Testis (tissue), 3 donors: ENCODE measurements around the gene TMEM117. TPM values are rescaled to one million over a fixed set of nuclear protein-coding genes. Genes with fewer than 3 reads are reported as not detected.

Experiments
- DNase-seq: peaks from one replicate; pipeline ENCODE4 v3.0.0-alpha.2; 2019
- H3K27ac ChIP-seq, 2 donors: fragments of 200-600 bp; sonication (generic); one replicate each; pipeline ENCODE4 v1.5.1; 2019
- H3K27me3 ChIP-seq: fragments of 200-600 bp; sonication (generic); one replicate; pipeline ENCODE4 v1.5.1; 2019
- H3K36me3 ChIP-seq: fragments of 200-600 bp; sonication (generic); one replicate; pipeline ENCODE4 v1.5.1; 2017; ENCODE audit warnings: low read depth; ENCODE audit errors: missing control alignments
- H3K4me1 ChIP-seq: fragments of 200-600 bp; sonication (generic); one replicate; pipeline ENCODE4 v1.5.1; 2019
- H3K4me3 ChIP-seq, 2 donors: fragments of 200-600 bp; sonication (generic); one replicate each; pipeline ENCODE4 v1.5.1; 2017 to 2019
- H3K9me3 ChIP-seq: fragments of 200-600 bp; sonication (generic); one replicate; pipeline ENCODE4 v1.5.1; 2017
- POLR2A ChIP-seq: fragments of 450-650 bp; IDR thresholded peaks from one replicate; pipeline ENCODE4 v1.6.1; 2017; ENCODE audit warnings: antibody characterized with exemption, mild to moderate bottlenecking, moderate library complexity
- WGBS, 2 donors: methylation state at CpG; one replicate each; pipeline ENCODE4 v1.1.5; 2018; 5-methylcytosine and 5-hydroxymethylcytosine counted together
- intact Hi-C: fragments of 100-400 bp; cut with DNase I; formaldehyde crosslinking; loops from one replicate; pipeline ENCODE4 v1.15.1; 2023; ENCODE audit warnings: low total_unique reads
- polyA plus RNA-seq: library from polyadenylated mRNA; stranded (reverse); fragments of 350-450 nt; fragmentation: Illumina TruSeq; extraction: RNeasy Lipid Tissue Mini Kit (QIAGEN cat#74804); gene quantifications from one replicate; pipeline ENCODE4 v1.2.3, GENCODE V29; 2014; ENCODE audit warnings: low read depth, low replicate concordance; ENCODE audit not compliant: insufficient read depth
- total RNA-seq, 2 donors: library from RNA; depleted of rRNA; stranded (reverse); fragments of >200 nt; gene quantifications; one replicate each; pipeline ENCODE4 v1.2.3, GENCODE V29; 2016
- TF ChIP-seq, protein P1 (sequence below), 3 experiments: fragments of 450-650 bp in 2 of 3; fragments of 200-600 bp in 1 of 3; sonication (generic) in 1 of 3; IDR thresholded peaks; one replicate each; pipeline ENCODE4 v1.5.1; 2016 to 2019; ENCODE audit warnings: antibody characterized with exemption in 3 of 3, mild to moderate bottlenecking in 2 of 3, moderate library complexity in 1 of 3

TMEM117 gene
- total and polyA plus RNA-seq, 3 donors from 2014 or later: 6.1 to 17.7 (median 14.8) TPM

GRCh38 chr12:44223736-44224135 lies 387.9 kb downstream of the TMEM117 start:
- WGBS, 2 donors: 17 to 51% methylated on average over 2 of the region's 2 CpGs
- intact Hi-C loops: no loop called here
- peak; percentile 51 for DNase-seq

DNA sequence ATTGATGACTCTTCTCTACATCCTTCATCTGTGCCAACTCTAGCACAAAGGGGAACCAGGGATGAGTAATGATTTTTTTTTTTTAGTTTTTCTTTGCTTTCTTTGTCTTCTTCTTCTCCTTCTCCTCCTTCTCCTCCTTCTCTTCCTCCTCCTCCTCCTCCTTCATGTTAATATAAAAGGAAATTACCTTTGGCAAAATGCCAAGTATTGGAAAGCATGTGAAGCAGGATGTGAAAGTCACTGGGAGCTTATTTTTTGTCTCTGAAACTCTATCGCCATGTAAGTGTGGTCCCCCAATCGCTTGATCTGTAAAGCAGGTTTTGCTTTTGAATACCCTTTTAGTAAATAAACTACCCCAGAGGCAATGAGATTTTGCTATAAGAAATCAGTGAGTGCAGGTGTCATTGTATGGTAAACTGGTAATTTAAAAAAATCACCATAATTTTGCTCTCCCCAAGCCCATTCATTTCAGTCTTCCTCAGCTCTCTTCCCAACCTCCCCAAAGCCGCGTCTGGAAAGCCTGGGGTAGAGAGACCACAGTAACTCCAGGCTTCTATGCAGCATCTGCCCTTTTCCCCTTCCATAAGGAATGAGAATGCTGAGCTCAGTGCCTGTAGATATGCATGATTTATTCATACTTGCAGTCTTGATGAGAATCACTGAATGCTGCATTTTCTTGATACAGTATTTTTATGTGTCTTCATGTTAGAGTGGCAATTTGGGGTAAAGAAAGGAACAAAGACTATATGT lies 388.7 kb downstream of the TMEM117 start:
- TF ChIP-seq POLR2A: no peak
- TF ChIP-seq, protein P1, sequence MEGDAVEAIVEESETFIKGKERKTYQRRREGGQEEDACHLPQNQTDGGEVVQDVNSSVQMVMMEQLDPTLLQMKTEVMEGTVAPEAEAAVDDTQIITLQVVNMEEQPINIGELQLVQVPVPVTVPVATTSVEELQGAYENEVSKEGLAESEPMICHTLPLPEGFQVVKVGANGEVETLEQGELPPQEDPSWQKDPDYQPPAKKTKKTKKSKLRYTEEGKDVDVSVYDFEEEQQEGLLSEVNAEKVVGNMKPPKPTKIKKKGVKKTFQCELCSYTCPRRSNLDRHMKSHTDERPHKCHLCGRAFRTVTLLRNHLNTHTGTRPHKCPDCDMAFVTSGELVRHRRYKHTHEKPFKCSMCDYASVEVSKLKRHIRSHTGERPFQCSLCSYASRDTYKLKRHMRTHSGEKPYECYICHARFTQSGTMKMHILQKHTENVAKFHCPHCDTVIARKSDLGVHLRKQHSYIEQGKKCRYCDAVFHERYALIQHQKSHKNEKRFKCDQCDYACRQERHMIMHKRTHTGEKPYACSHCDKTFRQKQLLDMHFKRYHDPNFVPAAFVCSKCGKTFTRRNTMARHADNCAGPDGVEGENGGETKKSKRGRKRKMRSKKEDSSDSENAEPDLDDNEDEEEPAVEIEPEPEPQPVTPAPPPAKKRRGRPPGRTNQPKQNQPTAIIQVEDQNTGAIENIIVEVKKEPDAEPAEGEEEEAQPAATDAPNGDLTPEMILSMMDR (IDR thresholded peaks at IDR 0.05): no peak
- intact Hi-C loops: no loop called here
- no peak for DNase-seq
- Histone ChIP-seq H3K4me1 (peaks cover 13% of the 10 kb centered on the region), H3K4me3 (no peak overlapping the region), H3K27ac (no peak overlapping the region), H3K27me3 (no peaks in the 10 kb centered on the region), H3K9me3 (no peaks in the 10 kb centered on the region), H3K36me3 (no peaks in the 10 kb centered on the region)
- WGBS, 2 donors: 77 to 83% methylated on average over 4 of the region's 4 CpGs

More at GRCh38 chr12:44223736-44224135, 387.9 kb downstream of the TMEM117 start:
- TF ChIP-seq, protein P1 (IDR thresholded peaks at IDR 0.05): no peak
- TF ChIP-seq POLR2A: no peak
- peak overlapping the region in 1 of 2 donors; percentile 45 for H3K27ac ChIP-seq
- H3K9me3 ChIP-seq: no peaks in the 10 kb centered on the region
- peaks cover 13% of the 10 kb centered on the region for H3K4me1 ChIP-seq
- no peaks in the 10 kb centered on the region for H3K27me3 ChIP-seq
- H3K4me3 ChIP-seq: no peak overlapping the region
- H3K36me3 ChIP-seq: no peaks in the 10 kb centered on the region

- DNase-seq: no peak
- TF ChIP-seq, protein P1 (IDR thresholded peaks at IDR 0.05): no peak
- no peak for TF ChIP-seq POLR2A
- intact Hi-C loops: no loop called here
- WGBS, 2 donors: 45 to 48% methylated on average over 2 of the region's 2 CpGs
- no peak overlapping the region for H3K4me3 ChIP-seq
- no peak overlapping the region for H3K27ac ChIP-seq
- H3K9me3 ChIP-seq: no peaks in the 10 kb centered on the region
- H3K36me3 ChIP-seq: no peaks in the 10 kb centered on the region
- H3K27me3 ChIP-seq: no peaks in the 10 kb centered on the region
- H3K4me1 ChIP-seq: peaks cover 13% of the 10 kb centered on the region
These were observed 389.2 kb downstream of the TMEM117 start for GRCh38 chr12:44225149-44225510.

DNA sequence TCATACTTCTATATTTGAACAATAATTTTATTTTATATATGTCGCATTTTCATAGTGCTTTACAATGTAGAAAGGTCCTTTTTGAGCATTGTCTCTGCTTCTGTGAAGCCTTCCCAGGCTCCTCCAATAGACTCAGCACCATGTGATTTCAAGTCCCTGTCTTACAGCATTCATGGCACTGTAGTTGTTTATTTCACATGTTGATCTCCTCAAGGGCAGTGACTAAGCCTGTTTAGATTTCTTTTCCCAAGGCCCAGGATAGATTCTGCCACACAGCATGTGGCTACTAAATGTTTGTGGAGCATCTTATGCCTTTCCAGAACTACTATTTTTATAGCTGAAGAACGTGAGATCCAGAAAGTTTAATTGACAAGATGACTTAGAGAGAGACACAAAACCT lies 391.7 kb downstream of the TMEM117 start:
- H3K27me3 ChIP-seq: no peaks in the 10 kb centered on the region
- peaks cover 13% of the 10 kb centered on the region for H3K4me1 ChIP-seq
- TF ChIP-seq POLR2A: no peak
- TF ChIP-seq, protein P1 (IDR thresholded peaks at IDR 0.05): no peak
- WGBS, 2 donors: 74 to 80% methylated on average over 2 of the region's 2 CpGs
- H3K9me3 ChIP-seq: no peaks in the 10 kb centered on the region
- H3K36me3 ChIP-seq: no peaks in the 10 kb centered on the region
- DNase-seq: no peak
- intact Hi-C loops: no loop called here
- no peak overlapping the region for H3K4me3 ChIP-seq
- H3K27ac ChIP-seq: no peak overlapping the region

DNA sequence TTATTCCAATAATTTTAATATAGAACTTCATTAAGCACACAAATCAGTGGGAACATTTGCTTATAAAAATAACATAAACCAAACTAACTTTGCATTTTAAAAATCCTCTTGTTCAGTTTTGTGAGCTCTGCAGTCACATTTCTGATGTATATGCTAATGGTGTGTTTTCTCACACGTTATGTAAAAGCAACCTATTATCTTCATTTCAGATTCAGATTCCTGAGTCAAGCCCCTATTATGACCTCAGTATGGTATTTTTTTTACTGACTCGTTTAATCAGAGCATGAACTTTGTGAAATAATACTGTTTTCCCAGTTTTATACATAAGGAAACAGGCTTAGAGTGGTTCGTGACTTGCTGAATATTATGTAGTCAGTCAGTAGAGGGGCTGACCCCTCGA lies 394.0 kb downstream of the TMEM117 start:
- Histone ChIP-seq H3K36me3 (no peaks in the 10 kb centered on the region), H3K9me3 (no peaks in the 10 kb centered on the region), H3K27ac (no peak overlapping the region), H3K4me1 (no peaks in the 10 kb centered on the region), H3K4me3 (no peak overlapping the region), H3K27me3 (no peaks in the 10 kb centered on the region)
- intact Hi-C loops: no loop called here
- WGBS, 2 donors: 81 to 92% methylated on average over 4 of the region's 4 CpGs
- TF ChIP-seq POLR2A: no peak
- TF ChIP-seq, protein P1 (IDR thresholded peaks at IDR 0.05): no peak
- no peak for DNase-seq
